ENCODE results near the gene TYMS. TPM values are rescaled to one million over a fixed set of nuclear protein-coding genes. Genes with fewer than 3 reads are reported as not detected.

Gene TYMS
- total and polyA plus RNA-seq, 2 donors from 2014 or later = 6.0 to 10.2 TPM

GRCh38 chr18:717003-717402 lies 59.5 kb downstream of the TYMS start:
- H3K27ac ChIP-seq (ENCODE audit: low read depth in 2 of 2, low read length in 2 of 2) = no peak overlapping the region
- H3K36me3 ChIP-seq (ENCODE audit: control insufficient read depth in 2 of 3, insufficient read depth in 3 of 3, low read length in 3 of 3) = no peaks in the 10 kb centered on the region
- H3K4me1 ChIP-seq (ENCODE audit: control insufficient read depth in 2 of 3, insufficient read depth in 2 of 3, low read depth in 1 of 3, low read length in 3 of 3) = no peaks in the 10 kb centered on the region
- no peak for FAIRE-seq
- no peak for TF ChIP-seq CTCF (IDR thresholded peaks at IDR 0.05; ENCODE audit: borderline replicate concordance, extremely low read depth, insufficient read depth)
- no peak overlapping the region for H3K4me3 ChIP-seq (ENCODE audit: low read length in 3 of 3)
- no peaks in the 10 kb centered on the region for H3K9me3 ChIP-seq (ENCODE audit: control insufficient read depth in 2 of 3, insufficient read depth in 1 of 3, low read length in 3 of 3)
- intact Hi-C loops (cut with DNase I) = no loop called here
- no peak for DNase-seq
- no peaks in the 10 kb centered on the region for H3K27me3 ChIP-seq (ENCODE audit: control insufficient read depth, insufficient read depth, low read length)
- no peak overlapping the region for H3K9ac ChIP-seq (ENCODE audit: low read length in 3 of 3)

Other genes with a start within 250 kb of the TYMS start
- 7.4 TPM for gene COLEC12, start 157.0 kb upstream of the TYMS start, total RNA-seq
- gene COLEC12, start 157.0 kb upstream of the TYMS start, polyA plus RNA-seq (ENCODE audit: insufficient read depth, low read depth, low replicate concordance) = 1.3 TPM
- not detected for gene CETN1, start 77.3 kb upstream of the TYMS start, total RNA-seq
- not detected for gene CETN1, start 77.3 kb upstream of the TYMS start, polyA plus RNA-seq (ENCODE audit: insufficient read depth, low read depth, low replicate concordance)
- 1.4 TPM for gene CLUL1, start 60.7 kb upstream of the TYMS start, total RNA-seq
- 13.3 TPM for gene CLUL1, start 60.7 kb upstream of the TYMS start, polyA plus RNA-seq (ENCODE audit: insufficient read depth, low read depth, low replicate concordance)
- 132 TPM for gene ENOSF1, start 55.0 kb downstream of the TYMS start, total RNA-seq
- 110 TPM for gene ENOSF1, start 55.0 kb downstream of the TYMS start, polyA plus RNA-seq (ENCODE audit: insufficient read depth, low read depth, low replicate concordance)
- 48.5 TPM for gene YES1, start 154.6 kb downstream of the TYMS start, total RNA-seq
- gene YES1, start 154.6 kb downstream of the TYMS start, polyA plus RNA-seq (ENCODE audit: insufficient read depth, low read depth, low replicate concordance) = 12.6 TPM
- gene ADCYAP1, start 247.2 kb downstream of the TYMS start, total RNA-seq = 11.1 TPM
- gene ADCYAP1, start 247.2 kb downstream of the TYMS start, polyA plus RNA-seq (ENCODE audit: insufficient read depth, low read depth, low replicate concordance) = 1.8 TPM

All from kidney (tissue), 14 donors.